Lower lobe of right lung (tissue), 2 donors: ENCODE results near the gene GRIK4. TPM values are rescaled to one million over a fixed set of nuclear protein-coding genes. Genes with fewer than 3 reads are reported as not detected.

Experiments used
- ATAC-seq, 2 donors: fragments of 200-7000 bp; cut with Tn5 transposase; one replicate each; pipeline ENCODE4 v1.9.1; 2020 to 2022; ENCODE audit warnings: mild to moderate bottlenecking in 2 of 2, moderate library complexity in 2 of 2
- DNase-seq: peaks from one replicate; pipeline ENCODE4 v3.0.0-alpha.2; 2020
- H3K27ac ChIP-seq: fragments of 200-600 bp; one replicate; pipeline ENCODE4 v1.8.0; 2022
- H3K27me3 ChIP-seq: fragments of 200-600 bp; one replicate; pipeline ENCODE4 v1.8.0; 2022; ENCODE audit warnings: low read depth
- H3K36me3 ChIP-seq: fragments of 200-600 bp; one replicate; pipeline ENCODE4 v1.8.0; 2022; ENCODE audit warnings: mild to moderate bottlenecking
- H3K4me1 ChIP-seq: fragments of 200-600 bp; one replicate; pipeline ENCODE4 v1.8.0; 2022
- H3K4me3 ChIP-seq: fragments of 200-600 bp; one replicate; pipeline ENCODE4 v1.8.0; 2022; ENCODE audit warnings: mild to moderate bottlenecking
- H3K9me3 ChIP-seq: fragments of 200-600 bp; one replicate; pipeline ENCODE4 v1.8.0; 2022
- intact Hi-C: fragments of 100-400 bp; cut with DNase I; formaldehyde crosslinking; loops from one replicate; pipeline ENCODE4 v1.11.0; 2022
- total RNA-seq: library from RNA; stranded (reverse); fragmentation: NEBNext Ultra II Directional; extraction: Animal tissue kit (Norgen Biotek cat#: 25700); gene quantifications from one replicate; pipeline ENCODE4 v1.2.1, GENCODE V29; 2021
- TF ChIP-seq, protein P1 (sequence below): fragments of 200-600 bp; IDR thresholded peaks from one replicate; pipeline ENCODE4 v1.8.0; 2022; ENCODE audit warnings: antibody characterized with exemption, mild to moderate bottlenecking
- donor health status: DM: no; HTN: yes; CAD: no; lungs with severe emphysema.

Gene GRIK4
- total RNA-seq, 1 donor from 2014 or later: 2.2 TPM

DNA sequence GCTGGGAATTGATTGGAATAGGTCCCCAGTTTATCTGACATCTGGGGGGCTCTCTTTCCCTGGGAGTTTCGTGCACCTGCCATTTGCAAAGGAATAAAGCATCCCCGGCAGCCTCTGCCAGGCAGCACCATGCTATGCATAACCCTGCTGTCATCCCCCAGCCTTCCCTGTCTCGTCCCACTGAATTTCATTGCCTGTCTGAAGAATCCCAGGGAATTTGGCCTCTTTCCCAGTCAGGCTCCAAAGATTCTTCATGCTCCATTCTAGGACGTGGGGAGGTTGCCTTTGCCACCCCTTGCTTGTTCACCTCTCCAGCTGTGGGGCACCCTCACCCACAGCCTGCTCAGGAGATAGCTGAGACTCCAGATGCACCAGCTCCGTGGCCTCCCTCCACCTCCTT lies 317.3 kb downstream of the GRIK4 start:
- Histone ChIP-seq H3K4me1 (no peaks in the 10 kb centered on the region), H3K27me3 (peaks cover 4% of the 10 kb centered on the region), H3K4me3 (no peak overlapping the region), H3K9me3 (no peaks in the 10 kb centered on the region), H3K36me3 (no peaks in the 10 kb centered on the region), H3K27ac (no peak overlapping the region)
- TF ChIP-seq, protein P1, sequence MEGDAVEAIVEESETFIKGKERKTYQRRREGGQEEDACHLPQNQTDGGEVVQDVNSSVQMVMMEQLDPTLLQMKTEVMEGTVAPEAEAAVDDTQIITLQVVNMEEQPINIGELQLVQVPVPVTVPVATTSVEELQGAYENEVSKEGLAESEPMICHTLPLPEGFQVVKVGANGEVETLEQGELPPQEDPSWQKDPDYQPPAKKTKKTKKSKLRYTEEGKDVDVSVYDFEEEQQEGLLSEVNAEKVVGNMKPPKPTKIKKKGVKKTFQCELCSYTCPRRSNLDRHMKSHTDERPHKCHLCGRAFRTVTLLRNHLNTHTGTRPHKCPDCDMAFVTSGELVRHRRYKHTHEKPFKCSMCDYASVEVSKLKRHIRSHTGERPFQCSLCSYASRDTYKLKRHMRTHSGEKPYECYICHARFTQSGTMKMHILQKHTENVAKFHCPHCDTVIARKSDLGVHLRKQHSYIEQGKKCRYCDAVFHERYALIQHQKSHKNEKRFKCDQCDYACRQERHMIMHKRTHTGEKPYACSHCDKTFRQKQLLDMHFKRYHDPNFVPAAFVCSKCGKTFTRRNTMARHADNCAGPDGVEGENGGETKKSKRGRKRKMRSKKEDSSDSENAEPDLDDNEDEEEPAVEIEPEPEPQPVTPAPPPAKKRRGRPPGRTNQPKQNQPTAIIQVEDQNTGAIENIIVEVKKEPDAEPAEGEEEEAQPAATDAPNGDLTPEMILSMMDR: no peak
- ATAC-seq: no peak
- intact Hi-C loops: no loop called here
- DNase-seq: no peak

DNA sequence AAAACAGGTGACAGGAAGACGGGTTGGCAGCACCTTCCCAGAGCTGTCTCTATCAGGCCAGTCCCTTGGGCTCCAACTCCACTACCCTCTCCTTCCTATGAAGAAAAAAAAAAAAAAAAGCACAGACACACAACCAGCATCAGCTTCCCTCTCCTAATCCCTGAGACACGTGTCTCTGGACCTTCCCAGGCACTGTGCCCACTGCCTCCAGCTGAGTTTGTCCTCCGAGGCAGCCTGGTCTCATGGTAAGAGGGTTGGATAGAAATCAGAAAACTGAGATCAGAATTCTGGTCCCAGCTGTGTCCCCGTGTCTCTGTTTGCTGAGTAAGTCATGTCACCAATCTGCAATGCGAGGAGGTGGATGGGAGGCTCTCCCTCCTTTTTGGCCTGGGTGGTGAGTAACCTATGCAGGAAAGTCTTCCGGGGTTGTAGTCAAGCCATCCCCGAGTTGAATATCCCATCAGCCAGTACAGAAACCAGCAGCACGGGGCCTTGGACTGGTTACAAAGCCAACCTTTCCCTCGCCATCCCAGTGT lies 318.6 kb downstream of the GRIK4 start:
- Histone ChIP-seq H3K27ac (no peak overlapping the region), H3K4me3 (no peak overlapping the region), H3K36me3 (no peaks in the 10 kb centered on the region), H3K27me3 (peaks cover 4% of the 10 kb centered on the region), H3K4me1 (no peaks in the 10 kb centered on the region), H3K9me3 (no peaks in the 10 kb centered on the region)
- no peak for DNase-seq
- intact Hi-C loops: no loop called here
- TF ChIP-seq, protein P1: no peak
- ATAC-seq: no peak

DNA sequence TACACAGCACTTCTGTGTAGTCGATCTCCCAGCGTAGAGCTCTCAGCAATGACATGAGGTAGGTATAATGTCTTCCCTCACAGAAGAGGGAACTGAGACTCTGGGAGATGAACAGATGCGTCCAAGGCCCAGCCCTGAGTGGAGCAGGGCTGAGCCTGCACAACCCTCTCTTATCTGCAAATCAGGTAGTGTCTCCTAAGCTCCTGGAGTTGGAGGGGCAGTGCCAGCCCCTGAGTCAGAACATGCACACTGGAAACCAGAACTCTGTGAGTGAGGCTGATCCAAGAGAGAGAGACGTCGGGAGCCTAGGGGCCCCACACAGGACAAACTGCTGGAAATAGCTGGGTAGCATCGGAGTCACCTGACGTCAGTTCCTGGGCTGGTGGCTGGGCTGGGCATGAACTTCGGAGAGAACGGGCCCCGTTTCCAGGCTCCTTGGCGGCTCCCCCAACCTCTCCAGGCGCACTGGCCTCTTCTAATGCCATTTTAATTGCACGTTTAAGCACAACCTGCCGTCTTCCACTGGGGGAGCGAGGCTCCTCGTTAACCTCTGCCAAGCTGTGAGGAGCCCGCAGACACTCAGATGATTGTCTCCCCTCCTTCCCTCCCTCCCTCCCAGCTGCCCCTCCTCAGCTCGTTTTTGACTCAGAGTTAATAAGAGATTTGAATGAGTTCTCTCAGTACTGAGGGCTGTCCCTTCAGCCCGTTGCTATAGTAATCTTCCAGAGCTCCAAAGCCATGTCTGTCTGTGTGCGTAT lies 321.1 kb downstream of the GRIK4 start:
- TF ChIP-seq, protein P1: no peak
- Histone ChIP-seq H3K4me1 (no peaks in the 10 kb centered on the region), H3K4me3 (no peak overlapping the region), H3K27me3 (no peaks in the 10 kb centered on the region), H3K36me3 (no peaks in the 10 kb centered on the region), H3K27ac (no peak overlapping the region), H3K9me3 (no peaks in the 10 kb centered on the region)
- ATAC-seq (no peak), DNase-seq (no peak)
- intact Hi-C loops: no loop called here

DNA sequence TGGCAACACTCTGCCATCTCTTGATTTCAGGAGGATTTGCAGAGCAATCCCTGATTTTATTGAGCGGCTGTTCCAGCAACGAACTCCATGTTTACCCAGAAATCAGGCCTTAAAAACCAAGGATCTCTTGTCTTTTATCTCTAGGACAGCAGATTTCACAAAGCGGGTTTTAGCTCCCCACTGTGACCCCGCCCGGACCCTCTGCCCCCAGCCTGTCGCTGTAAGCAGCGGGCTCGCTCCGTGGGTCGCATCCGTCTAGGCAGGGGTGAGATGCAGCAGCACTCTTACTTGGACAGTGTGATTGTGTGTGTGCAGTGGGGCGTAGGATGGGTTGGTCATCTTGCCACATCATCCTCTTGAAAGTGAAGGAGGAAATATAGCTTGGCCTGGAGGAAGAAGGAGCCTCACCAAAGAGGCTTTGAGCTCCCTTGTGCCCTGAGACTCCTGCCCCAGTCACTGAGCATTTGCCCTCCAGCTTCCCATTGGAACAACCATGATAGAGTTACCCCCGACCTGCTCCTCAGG lies 323.2 kb downstream of the GRIK4 start:
- Histone ChIP-seq H3K27me3 (no peaks in the 10 kb centered on the region), H3K27ac (no peak overlapping the region), H3K9me3 (no peaks in the 10 kb centered on the region), H3K4me3 (no peak overlapping the region), H3K36me3 (no peaks in the 10 kb centered on the region), H3K4me1 (no peaks in the 10 kb centered on the region)
- intact Hi-C loops: no loop called here
- TF ChIP-seq, protein P1: no peak
- DNase-seq (no peak), ATAC-seq (no peak)

DNA sequence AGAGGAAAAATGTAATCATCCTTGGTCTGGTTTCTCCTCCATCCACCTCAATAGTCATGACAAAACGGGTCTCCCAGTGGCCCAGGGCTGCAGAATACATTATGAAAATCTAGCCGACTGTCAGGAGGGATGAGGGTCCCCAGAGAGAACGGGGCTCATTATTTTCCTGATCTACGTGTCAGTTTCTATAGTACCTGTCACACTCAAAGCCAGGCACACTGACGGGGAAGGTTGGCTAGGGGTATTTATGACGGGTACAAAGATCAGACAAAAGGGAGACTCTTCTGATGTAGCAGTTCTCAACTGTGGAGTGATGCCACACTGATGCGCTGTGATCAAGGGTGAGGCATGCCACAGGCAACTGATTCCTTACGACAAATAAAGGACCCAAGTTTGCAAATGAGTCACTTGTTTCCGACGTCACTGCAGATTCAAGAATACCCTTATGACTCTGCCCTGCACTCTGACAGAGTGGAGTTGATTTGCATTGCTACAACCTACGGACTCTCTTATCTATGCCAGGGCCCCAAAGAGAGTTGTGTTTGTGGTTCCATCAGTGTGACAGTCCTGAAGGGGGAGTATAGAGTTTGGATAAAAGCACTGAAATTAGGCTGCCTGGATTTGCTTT lies 324.2 kb downstream of the GRIK4 start:
- Histone ChIP-seq H3K4me1 (no peaks in the 10 kb centered on the region), H3K9me3 (no peaks in the 10 kb centered on the region), H3K36me3 (no peaks in the 10 kb centered on the region), H3K4me3 (no peak overlapping the region), H3K27ac (no peak overlapping the region), H3K27me3 (no peaks in the 10 kb centered on the region)
- intact Hi-C loops: no loop called here
- TF ChIP-seq, protein P1: no peak
- DNase-seq: no peak
- no peak for ATAC-seq
